Lower leg skin (tissue), 3 donors: ENCODE data around the gene QSOX1.

Source experiments
- CTCF ChIP-seq, 3 donors: fragments of 450-650 bp; IDR thresholded peaks; one replicate each; pipeline ENCODE4 v1.5.1; 2016; ENCODE audit warnings: antibody characterized with exemption in 3 of 3, mild to moderate bottlenecking in 3 of 3, moderate library complexity in 2 of 3
- POLR2A ChIP-seq, 2 donors: fragments of 450-650 bp; IDR thresholded peaks; one replicate each; pipeline ENCODE4 v1.6.1; 2016 to 2017; ENCODE audit warnings: antibody characterized with exemption in 2 of 2, mild to moderate bottlenecking in 1 of 2, moderate library complexity in 1 of 2

- TF ChIP-seq CTCF (IDR thresholded peaks at IDR 0.05), result no peak
- TF ChIP-seq POLR2A (IDR thresholded peaks at IDR 0.05), result no peak
Observed at GRCh38 chr1:180155182-180155682, 563 bp downstream of the QSOX1 start.
